ENCODE data around the gene RHBDD3. TPM values are rescaled to one million over a fixed set of nuclear protein-coding genes. Genes with fewer than 3 reads are reported as not detected.

Gene RHBDD3
- total and polyA plus RNA-seq, 9 of the 15 experiments (the other 6 are each of a cell fraction or from before 2014, with no cell fraction given), result 0.32 to 35.6 (median 14.0) TPM

- peak; percentile 85 for TF ChIP-seq ETS1 (conservative IDR thresholded peaks at IDR 0.05; ENCODE audit: control insufficient read depth, low read depth, low read length)
- TF ChIP-seq CAMTA2 (CRISPR knock-in tag; conservative IDR thresholded peaks at IDR 0.05), result no peak
- TF ChIP-seq PRDM10 (IDR thresholded peaks at IDR 0.05; ENCODE audit: partially characterized antibody), result peak; percentile 100
- 0 out of 2 replicates have a peak, but pooled peaks have one; percentile 57 for TF ChIP-seq MXI1 (IDR thresholded peaks at IDR 0.05; ENCODE audit: low read depth, low read length)
- no peak for TF ChIP-seq ELK1 (CRISPR knock-in tag; IDR thresholded peaks at IDR 0.05)
- 0 out of 2 replicates have a peak, but pooled peaks have one; percentile 23 for TF ChIP-seq SMARCA4 (IDR thresholded peaks at IDR 0.05)
- TF ChIP-seq NFXL1 (CRISPR knock-in tag; IDR thresholded peaks at IDR 0.05), result no peak
- no peak for TF ChIP-seq FOXO4 (CRISPR knock-in tag; IDR thresholded peaks at IDR 0.05)
- no peak for TF ChIP-seq ETV5 (CRISPR knock-in tag; IDR thresholded peaks at IDR 0.05; ENCODE audit: low read depth)
- peak; percentile 49 for TF ChIP-seq CREM (IDR thresholded peaks at IDR 0.05; ENCODE audit: low read depth)
- TF ChIP-seq ZFX (CRISPR knock-in tag; IDR thresholded peaks at IDR 0.05), result no peak; the same call in 1 of the 2 replicates
- TF ChIP-seq POU5F1 (IDR thresholded peaks at IDR 0.05; ENCODE audit: borderline replicate concordance, low read depth, low read length, partially characterized antibody), result no peak
- peak; percentile 88 for TF ChIP-seq HMGN3 (IDR thresholded peaks at IDR 0.05; ENCODE audit: borderline replicate concordance, extremely low read depth, insufficient read length, low read depth, low read length)
- TF ChIP-seq ZHX1 (conservative IDR thresholded peaks at IDR 0.05; ENCODE audit: low read length), result no peak
- TF ChIP-seq BRF1 (IDR thresholded peaks at IDR 0.05; ENCODE audit: borderline replicate concordance, extremely low read depth, insufficient read length), result no peak
Measured at GRCh38 chr22:29267858-29268510, at the start of gene RHBDD3, which contains the start of gene EWSR1 (continued).

Measured in K562 (cell line).